ENCODE measurements around the gene VIT.

GRCh38 chr2:36655453-36655852 is 41.1 kb upstream of the VIT start:
- TF ChIP-seq, protein P1, sequence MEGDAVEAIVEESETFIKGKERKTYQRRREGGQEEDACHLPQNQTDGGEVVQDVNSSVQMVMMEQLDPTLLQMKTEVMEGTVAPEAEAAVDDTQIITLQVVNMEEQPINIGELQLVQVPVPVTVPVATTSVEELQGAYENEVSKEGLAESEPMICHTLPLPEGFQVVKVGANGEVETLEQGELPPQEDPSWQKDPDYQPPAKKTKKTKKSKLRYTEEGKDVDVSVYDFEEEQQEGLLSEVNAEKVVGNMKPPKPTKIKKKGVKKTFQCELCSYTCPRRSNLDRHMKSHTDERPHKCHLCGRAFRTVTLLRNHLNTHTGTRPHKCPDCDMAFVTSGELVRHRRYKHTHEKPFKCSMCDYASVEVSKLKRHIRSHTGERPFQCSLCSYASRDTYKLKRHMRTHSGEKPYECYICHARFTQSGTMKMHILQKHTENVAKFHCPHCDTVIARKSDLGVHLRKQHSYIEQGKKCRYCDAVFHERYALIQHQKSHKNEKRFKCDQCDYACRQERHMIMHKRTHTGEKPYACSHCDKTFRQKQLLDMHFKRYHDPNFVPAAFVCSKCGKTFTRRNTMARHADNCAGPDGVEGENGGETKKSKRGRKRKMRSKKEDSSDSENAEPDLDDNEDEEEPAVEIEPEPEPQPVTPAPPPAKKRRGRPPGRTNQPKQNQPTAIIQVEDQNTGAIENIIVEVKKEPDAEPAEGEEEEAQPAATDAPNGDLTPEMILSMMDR (IDR thresholded peaks at IDR 0.05) = no peak
- TF ChIP-seq POLR2A (IDR thresholded peaks at IDR 0.05) = no peak
